Neural crest cell (in vitro differentiated cells): ENCODE measurements around the gene TMEM219. TPM values are rescaled to one million over a fixed set of nuclear protein-coding genes. Genes with fewer than 3 reads are reported as not detected.
"Not testable (repeated sequence)": the region's sequence is repeated elsewhere in the genome, so short reads cannot be mapped to it uniquely, and the experiment has no call there.

Experiments used
- DNase-seq: peaks from one replicate; pipeline ENCODE4 v3.0.0; 2021; ENCODE audit warnings: low read depth, mixed read lengths, low spot score
- H3K27ac Mint-ChIP-seq: one replicate; pipeline ENCODE4 v1.8.0; 2021; ENCODE audit warnings: mild to moderate bottlenecking, mixed read lengths; ENCODE audit not compliant: unreplicated experiment
- H3K27me3 Mint-ChIP-seq: 2 replicates; pipeline ENCODE4 v1.8.0; 2021; ENCODE audit warnings: low read depth, mild to moderate bottlenecking, mixed read lengths
- H3K36me3 Mint-ChIP-seq: 2 replicates; pipeline ENCODE4 v1.8.0; 2021; ENCODE audit warnings: low read depth, mild to moderate bottlenecking, mixed read lengths
- H3K4me1 Mint-ChIP-seq: 2 replicates; pipeline ENCODE4 v1.8.0; 2021; ENCODE audit warnings: mixed read lengths
- H3K4me3 Mint-ChIP-seq: one replicate; pipeline ENCODE4 v1.8.0; 2021; ENCODE audit warnings: mild to moderate bottlenecking, mixed read lengths
- H3K9me3 Mint-ChIP-seq: 2 replicates; pipeline ENCODE4 v1.8.0; 2021; ENCODE audit warnings: mixed read lengths
- CTCF ChIP-seq: fragments of 200-600 bp; sonication (generic); conservative IDR thresholded peaks from 2 replicates; pipeline ENCODE4 v1.5.0; 2021; ENCODE audit warnings: antibody characterized with exemption, mild to moderate bottlenecking
- total RNA-seq: library from RNA; stranded (reverse); gene quantifications from 2 replicates; pipeline ENCODE4 v1.2.1, GENCODE V29; 2021

TMEM219 gene
- total RNA-seq, 1 donor from 2014 or later: 74.0 TPM

GRCh38 chr16:29925781-29926710 lies 35.8 kb upstream of the TMEM219 start, which contains the start of gene KCTD13:
Gene KCTD13 (minus strand): TSS chr16:29926226. CDS start chr16:29926033, 193 bp downstream.
- TF ChIP-seq CTCF: no peak
- no peaks in the 10 kb centered on the region for H3K27me3 Mint-ChIP-seq
- peaks cover 31% of the 10 kb centered on the region for H3K4me1 Mint-ChIP-seq
- peak; percentile 95 for DNase-seq
- peak within 1 kb of the TSS; percentile 97 for H3K4me3 Mint-ChIP-seq
- no peaks in the 10 kb centered on the region for H3K36me3 Mint-ChIP-seq
- no peaks in the 10 kb centered on the region for H3K9me3 Mint-ChIP-seq
- H3K27ac Mint-ChIP-seq: peak within 1 kb of the TSS; percentile 100

GRCh38 chr16:29926711-29927052 lies 35.2 kb upstream of the TMEM219 start:
- no peak for DNase-seq
- Mint-ChIP-seq H3K4me1 (peaks cover 31% of the 10 kb centered on the region), H3K36me3 (no peaks in the 10 kb centered on the region), H3K4me3 (peak overlapping the region; percentile 97), H3K9me3 (no peaks in the 10 kb centered on the region), H3K27me3 (no peaks in the 10 kb centered on the region), H3K27ac (peak overlapping the region; percentile 100)
- TF ChIP-seq CTCF: no peak

GRCh38 chr16:29927070-29927905 lies 34.6 kb upstream of the TMEM219 start:
- no peaks in the 10 kb centered on the region for H3K36me3 Mint-ChIP-seq
- TF ChIP-seq CTCF: no peak
- no peaks in the 10 kb centered on the region for H3K27me3 Mint-ChIP-seq
- DNase-seq: no peak
- peaks cover 31% of the 10 kb centered on the region for H3K4me1 Mint-ChIP-seq
- H3K4me3 Mint-ChIP-seq: peak overlapping the region; percentile 97
- H3K9me3 Mint-ChIP-seq: no peaks in the 10 kb centered on the region
- peak overlapping the region; percentile 100 for H3K27ac Mint-ChIP-seq

GRCh38 chr16:29931750-29932149 lies 30.1 kb upstream of the TMEM219 start:
- not testable (repeated sequence) for DNase-seq, H3K36me3 Mint-ChIP-seq, H3K4me1 Mint-ChIP-seq, H3K27ac Mint-ChIP-seq, H3K9me3 Mint-ChIP-seq, H3K4me3 Mint-ChIP-seq, H3K27me3 Mint-ChIP-seq

- Mint-ChIP-seq H3K4me1 (peaks cover 10% of the 10 kb centered on the region), H3K27ac (no peak overlapping the region), H3K9me3 (no peaks in the 10 kb centered on the region), H3K4me3 (no peak overlapping the region), H3K27me3 (no peaks in the 10 kb centered on the region), H3K36me3 (no peaks in the 10 kb centered on the region)
- no peak for DNase-seq
- TF ChIP-seq CTCF: no peak
These were observed 21.2 kb upstream of the TMEM219 start for GRCh38 chr16:29940656-29941055.
